Prostate gland (tissue), 2 donors: ENCODE data around the gene GPHB5.

ENCODE experiments used
- CTCF ChIP-seq, 4 experiments: fragments of 200-600 bp in 2 of 4; fragments of 450-650 bp in 2 of 4; sonication (generic) in 2 of 4; IDR thresholded peaks; 1 replicate in 3 of 4; 2 replicates in 1 of 4; pipeline ENCODE4 v1.5.1; 2016 to 2019; ENCODE audit warnings: antibody characterized with exemption in 4 of 4, mild to moderate bottlenecking in 2 of 4, moderate library complexity in 2 of 4
- POLR2A ChIP-seq: fragments of 450-650 bp; IDR thresholded peaks from one replicate; pipeline ENCODE4 v1.6.1; 2016; ENCODE audit warnings: antibody characterized with exemption, mild to moderate bottlenecking
- POLR2AphosphoS5 ChIP-seq: sonication (generic); formaldehyde crosslinking; IDR thresholded peaks from one replicate; pipeline ENCODE4 v1.6.1; 2017; ENCODE audit warnings: antibody characterized with exemption

- no peak for TF ChIP-seq POLR2A
- peak; percentile 56 to 89 (median 80) for TF ChIP-seq CTCF (IDR thresholded peaks at IDR 0.05)
- no peak for TF ChIP-seq POLR2AphosphoS5
Observed at GRCh38 chr14:63276492-63277342, 42.0 kb downstream of the GPHB5 start.
